ENCODE measurements around the gene SAPCD2.

DNA sequence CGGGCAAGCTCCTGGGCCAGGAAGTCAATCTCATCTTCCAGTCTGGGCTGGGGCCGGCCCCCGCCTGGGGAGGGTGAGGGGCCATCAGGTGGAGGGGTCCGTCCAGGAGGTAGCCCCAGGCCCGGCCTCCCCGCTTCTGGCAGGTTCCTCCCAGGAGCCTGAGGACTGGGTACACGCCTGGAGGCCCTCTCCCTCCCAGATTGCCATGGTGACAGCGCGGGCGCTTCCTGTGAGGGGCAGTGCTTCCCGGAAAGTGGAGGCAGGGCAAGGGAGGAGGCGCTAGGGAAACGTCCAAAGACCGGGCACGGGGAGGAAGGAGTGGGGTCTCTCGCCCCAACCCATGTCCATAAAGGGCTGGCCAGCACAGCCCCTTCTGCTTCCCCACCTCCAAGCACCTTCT, 29.2 kb downstream of the SAPCD2 start:
- TF ChIP-seq, protein P1, sequence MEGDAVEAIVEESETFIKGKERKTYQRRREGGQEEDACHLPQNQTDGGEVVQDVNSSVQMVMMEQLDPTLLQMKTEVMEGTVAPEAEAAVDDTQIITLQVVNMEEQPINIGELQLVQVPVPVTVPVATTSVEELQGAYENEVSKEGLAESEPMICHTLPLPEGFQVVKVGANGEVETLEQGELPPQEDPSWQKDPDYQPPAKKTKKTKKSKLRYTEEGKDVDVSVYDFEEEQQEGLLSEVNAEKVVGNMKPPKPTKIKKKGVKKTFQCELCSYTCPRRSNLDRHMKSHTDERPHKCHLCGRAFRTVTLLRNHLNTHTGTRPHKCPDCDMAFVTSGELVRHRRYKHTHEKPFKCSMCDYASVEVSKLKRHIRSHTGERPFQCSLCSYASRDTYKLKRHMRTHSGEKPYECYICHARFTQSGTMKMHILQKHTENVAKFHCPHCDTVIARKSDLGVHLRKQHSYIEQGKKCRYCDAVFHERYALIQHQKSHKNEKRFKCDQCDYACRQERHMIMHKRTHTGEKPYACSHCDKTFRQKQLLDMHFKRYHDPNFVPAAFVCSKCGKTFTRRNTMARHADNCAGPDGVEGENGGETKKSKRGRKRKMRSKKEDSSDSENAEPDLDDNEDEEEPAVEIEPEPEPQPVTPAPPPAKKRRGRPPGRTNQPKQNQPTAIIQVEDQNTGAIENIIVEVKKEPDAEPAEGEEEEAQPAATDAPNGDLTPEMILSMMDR (IDR thresholded peaks at IDR 0.05 in 4 of 5, conservative IDR thresholded peaks at IDR 0.05 in 1 of 5): no peak
- TF ChIP-seq POLR2A (IDR thresholded peaks at IDR 0.05): no peak

All from gastrocnemius medialis (tissue), 4 donors.